NK-92 (cell line): ENCODE results near the gene NAGLU.

Source experiments
- DNase-seq: peaks from one replicate; lab custom pipeline; 2025; ENCODE audit not compliant: unreplicated experiment; lab: John Stamatoyannopoulos, UW

Gene NAGLU

GRCh38 chr17:42536048-42536371, at the start of gene NAGLU:
Gene NAGLU (plus strand): TSS chr17:42536241. CDS start chr17:42536273, 32 bp downstream.
- DNase-seq, result no peak

- no peak for DNase-seq
Measured at GRCh38 chr17:42488032-42488431, 48.0 kb upstream of the NAGLU start.

GRCh38 chr17:42493319-42493718, 42.7 kb upstream of the NAGLU start:
- DNase-seq, result no peak

GRCh38 chr17:42494673-42495072, 41.4 kb upstream of the NAGLU start:
- no peak for DNase-seq

GRCh38 chr17:42498828-42499227, 37.2 kb upstream of the NAGLU start:
- no peak for DNase-seq

- no peak for DNase-seq
Measured at GRCh38 chr17:42502091-42502490, 34.0 kb upstream of the NAGLU start.

- DNase-seq, result no peak
Measured at GRCh38 chr17:42502926-42503325, 33.1 kb upstream of the NAGLU start.

GRCh38 chr17:42507671-42508070, 28.4 kb upstream of the NAGLU start:
- no peak for DNase-seq

- no peak for DNase-seq
Measured at GRCh38 chr17:42508426-42509165, 27.4 kb upstream of the NAGLU start.

GRCh38 chr17:42509409-42509808, 26.6 kb upstream of the NAGLU start:
- no peak for DNase-seq

GRCh38 chr17:42509841-42510240, 26.2 kb upstream of the NAGLU start:
- DNase-seq, result no peak

- DNase-seq, result no peak
Measured at GRCh38 chr17:42512246-42512645, 23.8 kb upstream of the NAGLU start.

- no peak for DNase-seq
Measured at GRCh38 chr17:42512733-42513251, 23.2 kb upstream of the NAGLU start.

GRCh38 chr17:42513686-42514085, 22.4 kb upstream of the NAGLU start:
- DNase-seq, result no peak

GRCh38 chr17:42514279-42514678, 21.8 kb upstream of the NAGLU start:
- DNase-seq, result no peak

GRCh38 chr17:42514867-42515266, 21.2 kb upstream of the NAGLU start:
- DNase-seq, result no peak

- DNase-seq, result no peak
Measured at GRCh38 chr17:42517516-42517915, 18.5 kb upstream of the NAGLU start.

GRCh38 chr17:42518046-42518754, 17.8 kb upstream of the NAGLU start:
- no peak for DNase-seq

GRCh38 chr17:42518755-42519545, 17.1 kb upstream of the NAGLU start:
- DNase-seq, result no peak

GRCh38 chr17:42519546-42520491, 16.2 kb upstream of the NAGLU start:
- no peak for DNase-seq

- no peak for DNase-seq
Measured at GRCh38 chr17:42520540-42520951, 15.5 kb upstream of the NAGLU start.
